ACC112 (cell line): ENCODE data around the gene SLTM.
"Not testable (repeated sequence)": the region's sequence is repeated elsewhere in the genome, so short reads cannot be mapped to it uniquely, and the experiment has no call there.

Experiments used
- H2AFZ ChIP-seq: fragments of 200-600 bp; sonication (generic); one replicate; pipeline ENCODE4 v1.6.0; 2017; ENCODE audit warnings: antibody characterized with exemption, low read length; ENCODE audit not compliant: unreplicated experiment
- H3K27ac ChIP-seq: fragments of 200-600 bp; sonication (generic); 2 replicates; pipeline ENCODE4 v1.5.1; 2014; ENCODE audit warnings: low read depth, mild to moderate bottlenecking, antibody characterized with exemption, low read length, moderate library complexity
- H3K27me3 ChIP-seq: fragments of 200-600 bp; sonication (generic); 2 replicates; pipeline ENCODE4 v1.6.1; 2014; ENCODE audit warnings: mild to moderate bottlenecking, antibody characterized with exemption, low read length, moderate library complexity, mixed read lengths; ENCODE audit not compliant: insufficient read depth
- H3K36me3 ChIP-seq: fragments of 200-600 bp; sonication (generic); 2 replicates; pipeline ENCODE4 v1.6.1; 2016; ENCODE audit warnings: mild to moderate bottlenecking, antibody characterized with exemption, low read length, moderate library complexity, mixed read lengths; ENCODE audit not compliant: insufficient read depth
- H3K4me1 ChIP-seq: fragments of 200-600 bp; sonication (generic); one replicate; pipeline ENCODE4 v1.6.1; 2016; ENCODE audit warnings: low read length, mixed read lengths; ENCODE audit not compliant: insufficient read depth, unreplicated experiment, control insufficient read depth
- H3K4me3 ChIP-seq: fragments of 200-600 bp; sonication (generic); 2 replicates; pipeline ENCODE4 v1.5.1; 2014; ENCODE audit warnings: mild to moderate bottlenecking, low read depth, low read length
- H3K79me2 ChIP-seq: fragments of 200-600 bp; sonication (generic); one replicate; pipeline ENCODE4 v1.6.0; 2016; ENCODE audit warnings: low read length; ENCODE audit not compliant: control insufficient read depth, unreplicated experiment, insufficient read depth

SLTM gene

DNA sequence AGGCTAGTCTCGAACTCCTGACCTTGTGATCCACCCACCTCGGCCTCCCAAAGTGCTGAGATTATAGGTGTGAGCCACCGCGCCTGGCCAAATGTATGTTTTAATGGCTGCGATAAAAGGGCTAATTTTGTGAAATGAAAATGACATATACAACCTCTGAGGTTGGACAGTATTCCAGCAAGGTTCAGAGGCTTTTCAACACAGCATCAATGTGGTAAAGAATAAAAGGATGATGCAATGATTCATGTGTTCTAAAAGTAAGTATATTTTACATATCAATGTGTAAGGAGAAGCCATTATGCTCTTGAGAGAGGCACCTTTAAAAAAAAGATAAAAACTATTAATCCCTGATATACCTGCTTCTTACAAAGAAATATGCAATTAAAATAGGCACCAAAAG lies 6.7 kb downstream of the SLTM start:
- H3K79me2 ChIP-seq: peaks cover 73% of the 10 kb centered on the region
- H2AFZ ChIP-seq: no peak overlapping the region
- no peak overlapping the region for H3K4me3 ChIP-seq
- no peak overlapping the region for H3K27ac ChIP-seq
- H3K36me3 ChIP-seq: peaks cover 23% of the 10 kb centered on the region
- H3K4me1 ChIP-seq: peaks cover 36% of the 10 kb centered on the region
- H3K27me3 ChIP-seq: no peaks in the 10 kb centered on the region

DNA sequence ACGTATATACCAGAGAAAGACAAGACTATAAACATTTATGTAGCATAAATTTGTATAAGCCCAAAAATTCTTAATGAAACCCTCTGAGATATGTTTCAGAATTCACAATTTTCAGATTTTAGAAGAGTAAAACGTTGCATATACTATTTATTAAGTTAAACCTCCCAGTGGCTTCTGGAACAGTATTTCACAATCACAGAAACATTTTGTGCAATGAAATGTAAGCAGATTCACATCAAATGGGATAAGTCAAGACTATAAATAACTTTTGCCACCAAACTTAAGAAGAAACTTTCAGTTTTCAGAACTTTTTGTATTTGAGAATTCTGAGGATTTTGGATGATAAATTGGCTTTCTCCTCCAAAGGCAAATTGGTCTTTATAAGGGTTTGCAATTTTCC lies 9.2 kb downstream of the SLTM start:
- H3K27me3 ChIP-seq: no peaks in the 10 kb centered on the region
- no peak overlapping the region for H2AFZ ChIP-seq
- H3K79me2 ChIP-seq: peaks cover 74% of the 10 kb centered on the region
- H3K4me1 ChIP-seq: peaks cover 28% of the 10 kb centered on the region
- H3K36me3 ChIP-seq: peaks cover 28% of the 10 kb centered on the region
- peak overlapping the region; percentile 78 for H3K27ac ChIP-seq
- H3K4me3 ChIP-seq: peak overlapping the region; percentile 57

DNA sequence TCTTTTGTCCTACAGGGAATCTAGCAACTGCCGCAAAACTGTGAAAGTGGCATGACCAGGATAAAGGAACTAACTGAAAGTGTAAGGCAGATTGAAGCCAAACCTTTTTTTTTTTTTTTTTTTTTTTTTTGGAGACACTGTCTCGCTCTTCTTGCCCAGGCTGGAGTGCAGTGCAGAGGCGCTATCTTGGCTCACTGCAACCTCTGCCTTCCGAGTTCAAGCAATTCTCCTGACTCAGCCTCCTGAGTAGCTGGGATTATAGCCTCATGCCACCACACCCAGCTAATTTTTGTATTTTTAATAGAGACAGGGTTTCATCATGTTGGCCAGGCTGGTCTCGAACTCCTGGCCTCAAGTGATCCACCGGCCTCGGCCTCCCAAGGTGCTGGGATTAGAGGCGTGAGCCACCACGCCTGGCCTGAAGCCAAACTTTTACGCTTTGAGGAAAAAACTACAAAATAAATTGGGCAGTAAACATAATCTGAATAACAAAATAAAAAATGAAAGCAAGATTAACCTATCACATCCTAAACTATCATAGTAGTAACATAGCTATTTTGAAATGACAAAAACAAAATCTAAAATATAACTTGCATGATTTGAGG lies 9.7 kb downstream of the SLTM start:
- Histone ChIP-seq H3K4me3 (peak overlapping the region; percentile 57), H3K4me1 (peaks cover 30% of the 10 kb centered on the region), H2AFZ (no peak overlapping the region), H3K27ac (peak overlapping the region; percentile 78), H3K79me2 (peaks cover 75% of the 10 kb centered on the region), H3K36me3 (peaks cover 25% of the 10 kb centered on the region), H3K27me3 (no peaks in the 10 kb centered on the region)

DNA sequence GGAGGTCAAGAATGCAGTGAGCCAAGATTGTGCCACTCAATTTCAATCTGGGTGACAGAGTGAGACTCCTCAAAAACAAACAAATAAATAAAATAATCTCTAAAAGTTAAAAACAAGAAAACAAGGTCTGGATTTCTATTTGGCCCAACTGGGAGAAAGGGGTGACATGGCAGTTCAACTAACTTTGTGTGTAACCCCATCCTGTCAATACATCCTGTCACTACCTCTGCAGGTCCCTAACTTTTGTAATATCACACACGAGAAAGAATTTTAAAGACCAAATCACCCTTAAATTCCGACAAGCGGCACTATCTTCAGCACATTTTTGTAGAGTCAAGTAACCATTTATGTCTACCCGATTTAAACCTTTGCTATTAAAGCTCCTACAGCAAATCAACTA lies 10.2 kb downstream of the SLTM start:
- Histone ChIP-seq H2AFZ (no peak overlapping the region), H3K36me3 (peaks cover 21% of the 10 kb centered on the region), H3K4me1 (peaks cover 35% of the 10 kb centered on the region)

DNA sequence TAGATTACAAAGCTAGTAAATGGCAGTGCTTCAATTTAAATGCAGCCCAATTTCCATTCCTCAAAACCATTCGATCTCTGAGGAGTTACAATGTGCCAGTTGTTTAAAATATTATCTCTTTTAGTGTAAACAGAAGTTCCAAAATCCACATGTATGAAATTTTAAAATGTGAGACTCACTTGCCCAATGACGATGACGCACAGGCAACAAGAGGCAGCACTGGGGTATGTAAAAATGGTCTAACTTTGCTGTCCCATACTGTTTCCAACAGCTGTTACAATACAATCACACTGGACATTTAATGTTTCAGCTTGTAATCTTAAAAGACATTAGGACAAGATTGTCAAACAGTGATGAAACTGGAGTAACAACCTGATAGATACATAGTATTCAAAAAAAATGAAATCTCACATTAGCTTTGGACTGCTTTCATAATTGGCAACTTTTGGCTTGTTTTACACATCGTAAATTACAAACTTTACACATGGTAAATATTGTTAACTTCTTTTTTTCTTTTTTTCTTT lies 12.2 kb downstream of the SLTM start:
- peaks cover 13% of the 10 kb centered on the region; the same call in 1 of the 2 replicates for H3K36me3 ChIP-seq
- H3K79me2 ChIP-seq: peaks cover 72% of the 10 kb centered on the region
- H3K4me3 ChIP-seq: no peak overlapping the region
- no peak overlapping the region for H3K27ac ChIP-seq
- no peaks in the 10 kb centered on the region for H3K27me3 ChIP-seq
- H2AFZ ChIP-seq: no peak overlapping the region
- peaks cover 41% of the 10 kb centered on the region for H3K4me1 ChIP-seq

More for the DNA sequence above, 10.2 kb downstream of the SLTM start:
- Histone ChIP-seq H3K79me2 (peaks cover 76% of the 10 kb centered on the region), H3K27me3 (no peaks in the 10 kb centered on the region), H3K4me3 (no peak overlapping the region), H3K27ac (peak overlapping the region; percentile 78; the same call in 1 of the 2 replicates)

DNA sequence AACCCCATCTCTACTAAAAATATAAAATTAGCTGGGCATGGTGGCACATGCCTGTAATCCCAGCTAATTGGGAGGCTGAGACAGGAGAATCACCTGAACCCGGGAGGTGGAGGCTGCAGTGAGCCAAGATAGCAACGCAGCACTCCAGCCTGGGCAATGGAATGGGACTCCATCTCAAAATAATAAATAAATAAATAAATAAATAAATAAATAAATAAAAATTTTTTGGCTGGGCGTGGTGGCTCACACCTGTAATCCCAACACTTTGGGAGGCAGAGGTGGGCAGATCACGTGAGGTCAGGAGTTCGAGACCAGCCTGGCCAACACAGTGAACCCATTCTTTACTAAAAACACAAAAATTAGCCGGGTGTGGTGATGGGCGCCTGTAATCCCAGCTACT lies 13.0 kb downstream of the SLTM start:
- not testable (repeated sequence) for H3K4me3 ChIP-seq, H3K27me3 ChIP-seq, H3K27ac ChIP-seq, H2AFZ ChIP-seq
- Histone ChIP-seq H3K79me2 (peaks cover 66% of the 10 kb centered on the region), H3K36me3 (peaks cover 14% of the 10 kb centered on the region; the same call in 1 of the 2 replicates), H3K4me1 (peaks cover 36% of the 10 kb centered on the region)

DNA sequence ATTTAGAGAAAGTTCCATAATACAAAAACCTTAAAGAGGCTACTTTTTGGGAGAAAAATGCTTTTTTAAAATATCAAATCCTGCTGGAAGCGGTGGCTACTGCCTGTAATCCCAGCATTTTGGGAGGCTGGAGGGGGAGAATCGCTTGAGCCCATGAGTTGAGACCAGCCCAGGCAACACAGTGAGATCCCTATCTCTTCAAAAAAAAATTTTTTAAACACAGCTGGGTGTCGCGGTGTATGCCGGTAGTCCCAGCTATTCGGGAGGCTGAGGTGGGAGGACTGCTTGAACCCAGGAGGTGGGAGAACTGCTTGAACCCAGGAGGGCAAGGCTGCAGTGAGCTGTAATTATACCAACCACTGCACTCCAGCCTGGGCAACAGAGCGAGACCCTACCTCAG lies 14.2 kb downstream of the SLTM start:
- Histone ChIP-seq H3K27me3 (no peaks in the 10 kb centered on the region), H3K4me1 (peaks cover 30% of the 10 kb centered on the region), H3K36me3 (peaks cover 25% of the 10 kb centered on the region; the same call in 1 of the 2 replicates), H3K79me2 (peaks cover 76% of the 10 kb centered on the region), H2AFZ (no peak overlapping the region), H3K4me3 (no peak overlapping the region), H3K27ac (no peak overlapping the region)

DNA sequence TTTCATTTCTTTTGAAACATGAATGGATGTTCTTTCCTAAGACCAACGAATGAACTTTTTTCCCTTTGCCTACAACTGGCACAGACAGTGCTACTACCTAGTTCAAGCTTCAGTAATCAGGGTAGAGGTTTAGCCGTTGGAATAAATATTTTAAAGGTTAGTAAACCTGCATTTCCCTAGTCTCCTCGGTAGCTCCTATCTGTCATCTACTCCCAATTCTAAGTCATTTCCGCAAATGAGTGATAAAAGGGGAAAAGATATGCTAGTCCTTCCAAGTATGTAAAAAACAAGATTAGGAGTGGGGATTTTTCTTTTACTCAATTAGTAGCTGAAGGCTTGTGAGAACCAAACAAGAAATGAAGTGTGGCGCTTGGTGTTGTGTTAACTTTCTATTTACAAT lies 15.2 kb downstream of the SLTM start:
- Histone ChIP-seq H3K4me1 (peaks cover 22% of the 10 kb centered on the region), H2AFZ (no peak overlapping the region), H3K79me2 (peaks cover 70% of the 10 kb centered on the region), H3K27ac (peak overlapping the region; percentile 53), H3K4me3 (peak overlapping the region; percentile 6; the same call in 1 of the 2 replicates), H3K27me3 (no peaks in the 10 kb centered on the region), H3K36me3 (peaks cover 32% of the 10 kb centered on the region)

DNA sequence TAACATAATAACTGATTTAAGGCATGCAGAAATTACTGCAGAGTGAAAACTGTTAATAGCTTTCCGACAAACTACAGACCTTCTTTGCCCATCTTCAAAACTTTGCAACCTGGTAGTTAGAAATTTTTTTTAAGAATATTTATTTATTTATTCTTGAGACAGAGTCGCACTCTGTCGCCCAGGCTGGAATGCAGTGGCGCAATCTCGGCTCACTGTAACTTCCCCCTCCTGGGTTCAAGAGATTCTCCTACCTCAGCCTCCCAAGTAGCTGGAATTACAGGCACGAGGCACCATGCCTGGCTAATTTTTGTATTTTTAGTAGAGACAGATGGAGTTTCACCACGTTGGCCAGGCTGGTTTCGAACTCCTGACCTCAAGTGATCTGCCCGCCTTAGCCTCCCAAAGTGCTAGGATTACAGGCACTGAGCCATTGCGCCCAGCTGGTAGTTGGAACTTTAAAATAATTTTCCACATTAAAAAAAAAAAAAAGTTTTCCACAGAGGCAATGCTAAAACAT lies 15.8 kb downstream of the SLTM start:
- peaks cover 19% of the 10 kb centered on the region for H3K4me1 ChIP-seq
- not testable (repeated sequence) for H3K4me3 ChIP-seq, H3K27me3 ChIP-seq, H2AFZ ChIP-seq
- H3K79me2 ChIP-seq: peaks cover 65% of the 10 kb centered on the region
- H3K36me3 ChIP-seq: peaks cover 35% of the 10 kb centered on the region
- peak overlapping the region; percentile 53 for H3K27ac ChIP-seq

DNA sequence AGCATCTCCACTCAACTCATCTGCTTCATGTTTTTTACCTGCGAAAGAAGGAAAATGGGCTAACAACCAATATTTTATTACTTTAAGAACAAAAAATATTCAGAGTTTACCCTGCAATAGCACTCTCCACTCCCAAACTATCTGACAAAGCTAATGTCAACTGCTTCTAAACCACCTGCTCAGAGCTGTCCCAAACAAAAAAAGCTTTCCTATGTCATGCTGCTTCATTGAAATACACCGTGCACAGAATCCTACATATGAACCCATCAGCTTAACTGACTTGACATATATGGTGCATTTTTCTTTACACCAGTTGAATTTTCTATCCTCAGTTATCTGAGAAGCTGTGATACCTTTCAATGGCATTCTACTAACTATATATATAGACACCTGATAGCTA lies 16.5 kb downstream of the SLTM start:
- Histone ChIP-seq H3K36me3 (peaks cover 39% of the 10 kb centered on the region), H3K27ac (no peak overlapping the region), H3K27me3 (no peaks in the 10 kb centered on the region), H3K4me1 (peaks cover 19% of the 10 kb centered on the region), H3K79me2 (peaks cover 63% of the 10 kb centered on the region), H3K4me3 (no peak overlapping the region), H2AFZ (no peak overlapping the region)

DNA sequence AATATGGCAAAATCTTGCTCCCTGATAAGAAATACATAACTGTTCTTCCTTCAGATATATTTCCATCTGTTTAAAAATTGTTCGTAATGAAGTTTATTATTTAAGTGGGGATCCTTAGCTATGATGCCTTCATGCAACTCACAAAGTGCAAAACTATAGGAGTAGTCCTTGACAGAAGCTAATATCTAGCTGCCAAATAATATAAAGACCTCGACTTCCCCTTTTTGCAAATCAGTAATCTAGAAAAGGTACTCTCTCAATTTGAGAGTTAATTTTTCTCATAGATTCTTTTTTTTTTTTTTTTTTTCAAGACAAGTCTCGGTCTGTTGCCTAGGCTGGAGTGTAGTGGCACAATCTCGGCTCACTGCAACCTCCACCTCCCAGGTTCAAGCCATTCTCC lies 23.0 kb downstream of the SLTM start:
- Histone ChIP-seq H3K27me3 (no peaks in the 10 kb centered on the region), H2AFZ (no peak overlapping the region), H3K27ac (no peak overlapping the region), H3K4me1 (peaks cover 4% of the 10 kb centered on the region), H3K36me3 (peaks cover 37% of the 10 kb centered on the region), H3K79me2 (peaks cover 30% of the 10 kb centered on the region), H3K4me3 (no peak overlapping the region)
